H1 (cell line): Measurements from ENCODE around the gene ARRB1. TPM values are rescaled to one million over a fixed set of nuclear protein-coding genes. Genes with fewer than 3 reads are reported as not detected.
A peak's percentile ranks its signal among the peaks of the same experiment; 100 is the strongest.

ENCODE experiments used
- CTCF ChIA-PET: fragments of 300-600 bp; sonication (Branson Sonifier 250); formaldehyde crosslinking; loops from one replicate; lab custom pipeline; 2021; ENCODE audit not compliant: partially characterized antibody; lab: Charles Lee
- POLR2A ChIA-PET: fragments of 300-600 bp; sonication (Branson Sonifier 250); formaldehyde crosslinking; loops from one replicate; lab custom pipeline; 2021; ENCODE audit warnings: inconsistent platforms; ENCODE audit not compliant: partially characterized antibody; lab: Charles Lee
- DNase-seq, 2 experiments: peaks; one replicate each; pipeline versions ENCODE4 v3.0.0 to v3.0.0-alpha.2; 2010 to 2022; ENCODE audit warnings: low spot score in 2 of 2, low read depth in 1 of 2, mixed read lengths in 1 of 2
- FAIRE-seq: peaks from 2 replicates; lab custom pipeline; 2011; peaks lifted over from hg19 to GRCh38; lab: Jason Lieb, UNC
- H2AFZ ChIP-seq: 2 replicates; pipeline ENCODE4 v1.8.1; 2012; ENCODE audit warnings: low read length, inconsistent platforms
- H2AK5ac ChIP-seq: 2 replicates; pipeline ENCODE4 v1.6.1; 2013; ENCODE audit warnings: low read depth, low read length
- H2BK120ac ChIP-seq: replicated peaks from 2 replicates; pipeline ENCODE3; 2013; ENCODE audit warnings: low read depth, low read length, inconsistent platforms
- H2BK12ac ChIP-seq: 2 replicates; pipeline ENCODE4 v1.6.1; 2013; ENCODE audit warnings: low read depth, low read length
- H2BK15ac ChIP-seq: 2 replicates; pipeline ENCODE4 v1.6.1; 2013; ENCODE audit warnings: low read length
- H2BK20ac ChIP-seq: 2 replicates; pipeline ENCODE4 v1.6.1; 2013; ENCODE audit warnings: low read length
- H2BK5ac ChIP-seq: 2 replicates; pipeline ENCODE4 v1.6.1; 2013; ENCODE audit warnings: low read depth, low read length
- H3K14ac ChIP-seq: 2 replicates; pipeline ENCODE4 v1.6.1; 2013; ENCODE audit warnings: inconsistent platforms; ENCODE audit not compliant: insufficient read length
- H3K18ac ChIP-seq: 2 replicates; pipeline ENCODE4 v1.6.1; 2013; ENCODE audit warnings: low read length; ENCODE audit errors: extremely low read depth
- H3K23ac ChIP-seq: 2 replicates; pipeline ENCODE4 v1.6.1; 2013; ENCODE audit warnings: inconsistent platforms; ENCODE audit not compliant: insufficient read length
- H3K23me2 ChIP-seq: 2 replicates; pipeline ENCODE4 v1.6.1; 2013; ENCODE audit warnings: low read depth, low read length
- H3K27ac ChIP-seq: 2 replicates; pipeline ENCODE4 v1.6.1; 2011; ENCODE audit warnings: low read depth, low read length, inconsistent platforms
- H3K27me3 ChIP-seq, 4 experiments: replicated peaks in 1 of 4; 1 replicate in 1 of 4; 2 replicates in 3 of 4; pipeline versions ENCODE4 v1.6.1 to v1.8.1; 2011 to 2013; ENCODE audit warnings: low read length in 3 of 4, mild to moderate bottlenecking in 3 of 4, inconsistent platforms in 2 of 4, mixed read lengths in 2 of 4, moderate library complexity in 1 of 4; ENCODE audit not compliant: control insufficient read depth in 3 of 4, insufficient read depth in 3 of 4; ENCODE audit errors: extremely low read depth in 1 of 4
- H3K36me3 ChIP-seq, 4 experiments: 2 replicates each; pipeline versions ENCODE4 v1.6.1 to v1.8.1; 2011 to 2013; ENCODE audit warnings: mild to moderate bottlenecking in 4 of 4, low read length in 3 of 4, moderate library complexity in 2 of 4, control low read depth in 1 of 4, inconsistent platforms in 1 of 4; ENCODE audit not compliant: insufficient read depth in 4 of 4, control insufficient read depth in 2 of 4
- H3K4ac ChIP-seq: replicated peaks from 2 replicates; pipeline ENCODE3; 2013; ENCODE audit warnings: low read length, low read depth, mixed read lengths, inconsistent platforms; ENCODE audit not compliant: insufficient read length
- H3K4me1 ChIP-seq, 4 experiments: replicated peaks in 1 of 4; 1 replicate in 1 of 4; 2 replicates in 3 of 4; pipeline versions ENCODE4 v1.6.1 to v1.8.1; 2011 to 2013; ENCODE audit warnings: low read length in 3 of 4, inconsistent platforms in 2 of 4, mixed read lengths in 1 of 4; ENCODE audit not compliant: insufficient read depth in 4 of 4, control insufficient read depth in 3 of 4
- H3K4me2 ChIP-seq, 2 experiments: 2 replicates each; pipeline versions ENCODE4 v1.6.1 to v1.8.1; 2011 to 2013; ENCODE audit warnings: low read depth in 2 of 2, low read length in 2 of 2, control low read depth in 1 of 2, inconsistent platforms in 1 of 2, mild to moderate bottlenecking in 1 of 2; ENCODE audit not compliant: insufficient read depth in 1 of 2
- H3K4me3 ChIP-seq, 4 experiments: fragments of 200-600, 300-600 bp in 1 of 4; sonication (generic), shearing (Covaris generic), sonication (Bioruptor Twin) in 1 of 4; 2 replicates each; pipeline versions ENCODE4 v1.5.1 to v1.8.1; 2011 to 2016; ENCODE audit warnings: low read length in 4 of 4, low read depth in 3 of 4, control low read depth in 2 of 4, inconsistent platforms in 2 of 4, mild to moderate bottlenecking in 2 of 4, mixed read lengths in 1 of 4, moderate library complexity in 1 of 4; ENCODE audit not compliant: insufficient read depth in 2 of 4; ENCODE audit errors: extremely low read depth in 1 of 4
- H3K56ac ChIP-seq: replicated peaks from 2 replicates; pipeline ENCODE3; 2013; ENCODE audit warnings: low read depth, mild to moderate bottlenecking, mixed read lengths, low read length, inconsistent platforms; ENCODE audit not compliant: insufficient read length
- H3K79me1 ChIP-seq: 2 replicates; pipeline ENCODE4 v1.6.1; 2013; ENCODE audit warnings: low read depth, low read length, control low read depth
- H3K79me2 ChIP-seq, 2 experiments: 2 replicates each; pipeline versions ENCODE4 v1.6.1 to v1.8.1; 2012 to 2013; ENCODE audit warnings: low read length in 2 of 2, mild to moderate bottlenecking in 2 of 2, inconsistent platforms in 1 of 2; ENCODE audit not compliant: insufficient read depth in 2 of 2, control insufficient read depth in 1 of 2
- H3K9ac ChIP-seq, 4 experiments: replicated peaks in 1 of 4; 1 replicate in 1 of 4; 2 replicates in 3 of 4; pipeline versions ENCODE4 v1.6.1 to v1.8.1; 2011 to 2013; ENCODE audit warnings: low read depth in 3 of 4, low read length in 3 of 4, control low read depth in 2 of 4, mild to moderate bottlenecking in 2 of 4, moderate library complexity in 2 of 4, inconsistent platforms in 1 of 4; ENCODE audit errors: extremely low read depth in 1 of 4
- H3K9me3 ChIP-seq, 2 experiments: 2 replicates each; pipeline versions ENCODE4 v1.6.1 to v1.8.1; 2012 to 2013; ENCODE audit warnings: mild to moderate bottlenecking in 2 of 2, moderate library complexity in 2 of 2, control low read depth in 1 of 2, inconsistent platforms in 1 of 2, low read depth in 1 of 2, low read length in 1 of 2, mixed read lengths in 1 of 2; ENCODE audit not compliant: insufficient read depth in 2 of 2
- H4K20me1 ChIP-seq, 2 experiments: replicated peaks in 1 of 2; 2 replicates each; pipeline versions ENCODE3 to v1.8.1; 2011 to 2013; ENCODE audit warnings: inconsistent platforms in 2 of 2, low read length in 2 of 2, mild to moderate bottlenecking in 1 of 2; ENCODE audit not compliant: insufficient read depth in 2 of 2, control insufficient read depth in 1 of 2
- H4K5ac ChIP-seq: 2 replicates; pipeline ENCODE4 v1.6.1; 2013; ENCODE audit warnings: low read length, low read depth, mixed read lengths, inconsistent platforms; ENCODE audit not compliant: insufficient read length
- H4K8ac ChIP-seq: 2 replicates; pipeline ENCODE4 v1.8.0; 2013; ENCODE audit warnings: mild to moderate bottlenecking, moderate library complexity, low read length, inconsistent platforms; ENCODE audit not compliant: insufficient read depth; ENCODE audit errors: extremely low read depth
- H4K91ac ChIP-seq: replicated peaks from 2 replicates; pipeline ENCODE3; 2013; ENCODE audit warnings: low read length, mixed read lengths, inconsistent platforms; ENCODE audit not compliant: insufficient read length
- ASH2L ChIP-seq: fragments of 200-600, 300-600 bp; sonication (generic); IDR thresholded peaks from one replicate; pipeline ENCODE4 v1.7.1; 2017; ENCODE audit warnings: low read length
- BCL11A ChIP-seq, 2 experiments: IDR thresholded peaks; one replicate each; pipeline ENCODE4 v1.6.1; 2011; ENCODE audit warnings: low read depth in 2 of 2, low read length in 2 of 2, mild to moderate bottlenecking in 2 of 2
- BRCA1 ChIP-seq: IDR thresholded peaks from 2 replicates; pipeline ENCODE4 v1.6.1; 2012; ENCODE audit warnings: low read depth, low read length, improper control_type of control experiment
- CBX8 ChIP-seq: fragments of 300-800, 300-1000 bp; sonication (generic); IDR thresholded peaks from 2 replicates; pipeline ENCODE4 v1.7.1; 2016; ENCODE audit warnings: low read depth, low read length, borderline replicate concordance
- CREB1 ChIP-seq: IDR thresholded peaks from 2 replicates; pipeline ENCODE4 v1.6.1; 2012; ENCODE audit warnings: inconsistent platforms
- EGR1 ChIP-seq: IDR thresholded peaks from 2 replicates; pipeline ENCODE4 v1.6.1; 2011; ENCODE audit warnings: low read depth, low read length, borderline replicate concordance
- HDAC6 ChIP-seq: IDR thresholded peaks from one replicate; pipeline ENCODE4 v1.7.1; 2012; ENCODE audit warnings: low read depth, mild to moderate bottlenecking, inconsistent platforms, low read length, moderate library complexity
- KDM1A ChIP-seq: fragments of 200-600, 300-600 bp; sonication (generic); IDR thresholded peaks from 2 replicates; pipeline ENCODE4 v1.7.1; 2016; ENCODE audit warnings: mild to moderate bottlenecking, low read length, borderline replicate concordance
- MAFK ChIP-seq: IDR thresholded peaks from 2 replicates; pipeline ENCODE4 v1.6.1; 2012; ENCODE audit warnings: low read depth, mild to moderate bottlenecking, improper control_type of control experiment, low read length
- NANOG ChIP-seq: IDR thresholded peaks from 2 replicates; pipeline ENCODE4 v1.6.1; 2011; ENCODE audit warnings: low read length, low read depth, mild to moderate bottlenecking, inconsistent platforms; ENCODE audit not compliant: insufficient read depth, poor library complexity, severe bottlenecking
- NRF1 ChIP-seq: IDR thresholded peaks from 2 replicates; pipeline ENCODE4 v1.6.1; 2011; ENCODE audit warnings: mild to moderate bottlenecking, low read depth, low read length, improper control_type of control experiment
- SRF ChIP-seq: IDR thresholded peaks from 2 replicates; pipeline ENCODE4 v1.6.1; 2011; ENCODE audit warnings: mild to moderate bottlenecking, low read depth, low read length, moderate library complexity
- TAF7 ChIP-seq: optimal IDR thresholded peaks from 2 replicates; pipeline ENCODE3; 2011; ENCODE audit warnings: low read depth, mild to moderate bottlenecking, inconsistent platforms, low read length, moderate library complexity, borderline replicate concordance
- WGBS, 2 experiments: shearing (Covaris generic) in 1 of 2; methylation state at CpG; one replicate each; pipeline versions ENCODE4 v1.1.6 to v1.1.7; 2013 to 2015; ENCODE audit warnings: low lambda C conversion rate in 2 of 2, mixed read lengths in 2 of 2, inconsistent platforms in 1 of 2, low coverage in 1 of 2, missing lambda C conversion rate in 1 of 2; ENCODE audit not compliant: insufficient replicate concordance in 2 of 2, insufficient coverage in 1 of 2, insufficient read length in 1 of 2; ENCODE audit errors: extremely low coverage in 1 of 2, missing lambda C conversion rate in 1 of 2; 5-methylcytosine and 5-hydroxymethylcytosine counted together
- polyA plus RNA-seq, 7 experiments: library from polyadenylated mRNA; depleted of rRNA in 3 of 7; stranded (reverse) in 5 of 7; unstranded in 2 of 7; fragments of >200 nt in 5 of 7; fragments of 200-250 nt in 2 of 7; gene quantifications; 1 replicate in 5 of 7; 2 replicates in 1 of 7; 4 replicates in 1 of 7; pipeline versions ENCODE4 v1.2.1 to v1.2.3, GENCODE V29; 2011 to 2013; ENCODE audit warnings: missing spikeins in 2 of 7, mixed read lengths in 2 of 7
- total RNA-seq: library from RNA; stranded (reverse); fragmentation: NEBNext Ultra II Directional; extraction: Animal tissue kit (Norgen Biotek cat#: 25700); gene quantifications from 2 replicates; pipeline ENCODE4 v1.2.1, GENCODE V29; 2021

ARRB1 gene
- total and polyA plus RNA-seq, 2 of the 8 experiments (the other 6 are each of a cell fraction or from before 2014, with no cell fraction given): 9.4 to 31.8 TPM

- Histone ChIP-seq H3K18ac (no peak overlapping the region), H2BK12ac (no peak overlapping the region), H3K4me3 (no peak overlapping the region), H2BK15ac (peak overlapping the region; percentile 72; the same call in 1 of the 2 replicates), H3K4ac (no peak overlapping the region), H2BK120ac (no peak overlapping the region), H2AK5ac (no peak overlapping the region), H3K9me3 (no peaks in the 10 kb centered on the region), H3K4me1 (peaks cover 0 to 7% (median 4%) of the 10 kb centered on the region in 4 experiments; a peak in 5 of 7 replicates), H4K91ac (no peak overlapping the region), H3K9ac (no peak overlapping the region), H4K8ac (no peak overlapping the region), H3K79me2 (no peaks in the 10 kb centered on the region; a peak in 1 of 4 replicates), H3K56ac (no peak overlapping the region), H4K5ac (no peak overlapping the region), H3K23me2 (no peaks in the 10 kb centered on the region), H3K14ac (no peak overlapping the region), H3K79me1 (no peaks in the 10 kb centered on the region; the same call in 1 of the 2 replicates), H2BK20ac (no peak overlapping the region), H3K23ac (no peak overlapping the region), H3K27me3 (no peaks in the 10 kb centered on the region), H4K20me1 (peaks cover 0 to 3% of the 10 kb centered on the region in 2 experiments), H3K27ac (no peak overlapping the region), H3K36me3 (no peaks in the 10 kb centered on the region), H2AFZ (no peak overlapping the region), H2BK5ac (no peak overlapping the region), H3K4me2 (no peak overlapping the region)
- DNase-seq (no peak), FAIRE-seq (no peak)
- POLR2A ChIA-PET: no interaction called here
- CTCF ChIA-PET: interaction anchor here (0.5 to 3.1 kb wide), 4 partner anchors 16 to 100 kb away, joined by 3 to 17 read pairs (median 6); no protein-coding TSS in a partner anchor
- WGBS, 2 experiments: 87% methylated on average over 5 of the region's 10 CpGs; no CpG with 5 or more reads in 1 of the 2 experiments
- TF ChIP-seq BRCA1 (no peak), NRF1 (no peak), BCL11A (IDR thresholded peaks at IDR 0.05; ENCODE audit: low read depth in 2 of 2, low read length in 2 of 2) (no peak), EGR1 (no peak), NANOG (no peak), MAFK (no peak), KDM1A (no peak), CBX8 (no peak), TAF7 (no peak), SRF (no peak), HDAC6 (no peak), ASH2L (no peak), CREB1 (no peak)
These were observed 44.9 kb downstream of the ARRB1 start for GRCh38 chr11:75306529-75306928.
